Head of caudate nucleus (tissue), 42 donors: ENCODE results near the gene ZSWIM3.
"Not testable (repeated sequence)": the region's sequence is repeated elsewhere in the genome, so short reads cannot be mapped to it uniquely, and the experiment has no call there.

Source experiments
- DNase-seq, 42 donors: peaks; one replicate each; pipeline versions ENCODE4 v3.0.0 to v3.0.0-alpha.2; 2020 to 2021; ENCODE audit warnings: mixed read lengths in 7 of 42
- intact Hi-C: fragments of 100-400 bp; cut with DNase I; formaldehyde crosslinking; loops from one replicate; pipeline ENCODE4 v1.15.0; 2022

The ZSWIM3 gene

GRCh38 chr20:45898285-45898684 is 40.9 kb downstream of the ZSWIM3 start:
- intact Hi-C loops: no loop called here
- no peak for DNase-seq

- intact Hi-C loops: no loop called here
- DNase-seq: no peak
These were observed 41.8 kb downstream of the ZSWIM3 start for GRCh38 chr20:45899046-45899835.

GRCh38 chr20:45901332-45901731 is 43.9 kb downstream of the ZSWIM3 start:
- intact Hi-C loops, DNase-seq: not testable (repeated sequence)

GRCh38 chr20:45902199-45902701 is 44.8 kb downstream of the ZSWIM3 start:
- DNase-seq: no peak
- intact Hi-C loops: no loop called here

GRCh38 chr20:45904583-45905504 is 47.4 kb downstream of the ZSWIM3 start:
- DNase-seq: no peak
- intact Hi-C loops: no loop called here

- no peak for DNase-seq
- intact Hi-C loops: no loop called here
These were observed 48.2 kb downstream of the ZSWIM3 start for GRCh38 chr20:45905505-45906079.

GRCh38 chr20:45907219-45907948 is 50.0 kb downstream of the ZSWIM3 start:
- intact Hi-C loops: no loop called here
- no peak for DNase-seq

- DNase-seq: no peak
- intact Hi-C loops: no loop called here
These were observed 50.7 kb downstream of the ZSWIM3 start for GRCh38 chr20:45908084-45908483.

GRCh38 chr20:45909336-45909808 is 52.0 kb downstream of the ZSWIM3 start:
- DNase-seq: no peak
- intact Hi-C loops: no loop called here

GRCh38 chr20:45909817-45910669 is 52.6 kb downstream of the ZSWIM3 start:
- DNase-seq: no peak
- intact Hi-C loops: no loop called here

- intact Hi-C loops: no loop called here
- peak; percentile 69 to 95 (median 85) for DNase-seq
These were observed 53.5 kb downstream of the ZSWIM3 start for GRCh38 chr20:45910670-45911485.

- intact Hi-C loops: no loop called here
- peak in 41 of 42 donors; percentile 18 to 82 (median 66) for DNase-seq
These were observed 54.3 kb downstream of the ZSWIM3 start, which contains the start of gene PLTP for GRCh38 chr20:45911486-45912343. PLTP (minus strand) TSS chr20:45912155; CDS start chr20:45911452, 703 bp downstream.

- intact Hi-C loops: no loop called here
- DNase-seq: no peak
These were observed 54.9 kb downstream of the ZSWIM3 start for GRCh38 chr20:45912344-45912682.

- intact Hi-C loops: no loop called here
- no peak for DNase-seq
These were observed 55.7 kb downstream of the ZSWIM3 start for GRCh38 chr20:45913116-45913515.

GRCh38 chr20:45917790-45918141 is 60.4 kb downstream of the ZSWIM3 start:
- DNase-seq: no peak

GRCh38 chr20:45918182-45918737 is 60.8 kb downstream of the ZSWIM3 start:
- DNase-seq: no peak
- intact Hi-C loops: no loop called here

More at GRCh38 chr20:45917790-45918141, 60.4 kb downstream of the ZSWIM3 start:
- intact Hi-C loops: no loop called here
